HG03159 (cell line): Measurements from ENCODE around the gene JARID2.

Source experiments
- ATAC-seq: cut with Tn5 transposase; IDR thresholded peaks from one replicate; pipeline ENCODE4 v1.9.1; 2021; ENCODE audit warnings: mild to moderate bottlenecking, moderate library complexity; ENCODE audit not compliant: unreplicated experiment

The JARID2 gene

GRCh38 chr6:15513131-15513771 is 267.4 kb downstream of the JARID2 start:
- no peak for ATAC-seq

GRCh38 chr6:15513801-15514711 is 268.2 kb downstream of the JARID2 start:
- no peak for ATAC-seq

GRCh38 chr6:15515226-15515625 is 269.4 kb downstream of the JARID2 start:
- no peak for ATAC-seq

DNA sequence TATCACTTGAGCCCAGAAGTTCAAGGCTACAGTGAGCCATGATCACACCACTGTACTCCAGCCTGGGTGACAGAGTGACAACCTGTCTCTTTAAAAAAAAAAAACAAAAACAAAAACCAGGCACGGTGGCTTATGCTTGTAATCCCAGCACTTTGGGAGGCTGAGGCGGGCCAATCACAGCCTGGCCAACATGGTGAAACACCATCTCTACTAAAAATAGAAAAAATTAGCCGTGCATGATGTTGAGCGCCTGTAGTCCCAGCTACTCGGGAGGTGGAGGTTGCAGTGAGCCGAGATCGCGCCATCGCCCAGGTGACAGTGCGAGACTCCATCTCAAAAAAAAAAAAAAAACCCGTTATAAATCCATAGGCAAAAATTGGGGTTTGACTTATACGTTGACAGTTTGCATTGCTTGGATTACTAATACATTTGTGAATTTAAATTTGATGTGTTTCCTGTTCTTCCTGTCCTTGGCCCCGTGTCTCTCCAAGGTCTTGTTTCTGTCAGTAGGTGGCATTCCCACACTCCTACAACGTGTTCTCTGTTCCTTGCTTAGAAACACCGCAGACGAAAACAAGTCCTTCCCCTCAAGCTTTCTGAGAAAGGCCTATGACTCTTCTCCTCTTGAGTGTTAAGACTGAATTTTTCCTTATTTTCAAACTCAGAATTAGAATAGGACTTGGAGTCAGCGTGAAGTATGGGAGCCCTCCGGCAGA is 269.9 kb downstream of the JARID2 start:
- ATAC-seq, result no peak

DNA sequence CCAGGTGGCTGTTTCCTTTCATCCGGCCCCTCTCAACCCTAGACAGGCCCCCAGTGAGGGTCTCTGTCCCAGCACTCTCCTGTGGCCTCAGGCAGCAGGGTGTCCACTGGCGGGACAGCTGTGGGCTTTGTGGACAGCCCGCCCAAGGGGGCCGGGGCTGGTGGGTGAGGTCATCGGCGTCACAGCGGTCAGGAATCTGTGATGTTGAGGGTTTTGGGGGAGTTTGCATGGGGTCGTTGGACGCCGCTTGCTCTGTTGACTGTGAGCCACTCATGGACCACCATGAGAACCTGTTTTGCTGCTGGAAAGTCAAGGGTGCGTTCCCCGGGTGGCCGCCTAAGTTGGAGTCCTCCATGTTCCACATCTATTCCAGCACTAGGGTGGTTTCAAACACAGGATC is 270.5 kb downstream of the JARID2 start:
- no peak for ATAC-seq

DNA sequence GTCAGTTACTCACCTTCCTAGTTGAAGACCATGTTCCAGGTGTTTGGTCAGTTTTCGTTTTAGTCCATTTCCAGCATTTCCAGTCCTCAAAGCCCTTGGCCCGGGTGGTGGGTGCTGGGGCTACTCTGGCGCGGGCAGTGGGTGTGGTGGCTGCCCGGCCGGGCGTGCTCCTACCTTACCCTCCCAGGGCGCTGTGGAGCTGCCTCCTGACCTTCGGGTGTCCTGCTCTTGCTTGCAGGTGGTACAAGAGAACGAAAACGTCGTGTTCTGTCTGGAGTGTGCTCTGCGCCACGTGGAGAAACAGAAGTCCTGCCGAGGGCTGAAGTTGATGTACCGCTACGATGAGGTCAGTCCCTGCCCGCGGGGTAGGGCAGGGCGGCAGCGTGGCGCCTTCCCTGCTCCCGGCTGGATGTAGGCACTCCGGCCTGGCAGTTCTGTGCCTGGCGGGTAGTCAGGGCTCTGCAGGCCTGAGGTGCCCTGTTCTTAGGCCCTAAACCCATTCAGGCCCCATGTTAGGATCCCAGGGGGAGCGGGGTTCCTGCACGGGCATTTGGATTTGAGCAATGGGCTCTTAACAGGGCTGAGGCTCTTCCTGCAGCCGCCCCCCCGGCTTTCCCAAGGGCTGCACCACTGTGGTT is 271.2 kb downstream of the JARID2 start:
- ATAC-seq, result no peak

- no peak for ATAC-seq
Observed at GRCh38 chr6:15517600-15517999, 271.7 kb downstream of the JARID2 start.

GRCh38 chr6:15518057-15518456 is 272.2 kb downstream of the JARID2 start:
- no peak for ATAC-seq

DNA sequence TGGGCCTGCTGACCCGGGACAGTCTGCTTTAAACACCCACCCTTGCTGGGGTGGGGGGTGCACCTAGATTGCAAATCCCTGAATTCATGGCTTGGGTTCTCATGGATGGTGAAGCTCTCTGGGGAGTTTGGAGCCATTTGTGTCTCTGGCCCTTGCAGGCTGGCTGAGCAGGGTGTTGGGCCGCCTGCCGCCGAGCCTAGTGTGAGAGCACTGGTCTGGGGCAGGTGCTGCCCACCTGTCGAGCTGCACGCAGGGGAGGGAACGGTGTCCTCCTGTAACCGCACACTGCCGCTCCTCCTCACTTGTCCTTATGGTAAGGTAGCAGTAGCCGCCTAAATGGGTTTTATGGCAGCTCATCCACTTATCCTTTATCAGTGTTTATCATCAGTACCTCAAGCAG is 273.0 kb downstream of the JARID2 start:
- no peak for ATAC-seq

DNA sequence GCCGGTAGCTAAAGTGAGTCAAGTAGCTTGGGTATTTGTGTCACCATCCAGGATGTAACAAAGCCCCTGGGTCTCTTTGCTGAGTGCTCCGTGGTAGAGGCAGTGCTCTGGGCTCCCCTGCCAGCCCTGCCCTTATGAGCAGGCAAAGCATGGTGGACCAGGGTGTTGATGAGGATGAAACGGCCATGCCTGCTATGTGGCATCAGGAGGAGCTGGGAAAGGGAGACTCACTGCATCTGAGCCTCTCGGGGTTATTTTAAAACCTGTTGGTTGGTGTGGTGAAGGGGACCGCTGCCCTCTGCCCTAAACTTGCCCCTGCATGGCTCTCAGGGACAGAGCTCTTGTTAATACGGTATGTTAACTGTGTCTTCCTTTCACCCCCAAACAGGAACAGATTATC is 273.8 kb downstream of the JARID2 start:
- ATAC-seq, result no peak

- ATAC-seq, result no peak
Observed at GRCh38 chr6:15520626-15521203, 274.8 kb downstream of the JARID2 start.

DNA sequence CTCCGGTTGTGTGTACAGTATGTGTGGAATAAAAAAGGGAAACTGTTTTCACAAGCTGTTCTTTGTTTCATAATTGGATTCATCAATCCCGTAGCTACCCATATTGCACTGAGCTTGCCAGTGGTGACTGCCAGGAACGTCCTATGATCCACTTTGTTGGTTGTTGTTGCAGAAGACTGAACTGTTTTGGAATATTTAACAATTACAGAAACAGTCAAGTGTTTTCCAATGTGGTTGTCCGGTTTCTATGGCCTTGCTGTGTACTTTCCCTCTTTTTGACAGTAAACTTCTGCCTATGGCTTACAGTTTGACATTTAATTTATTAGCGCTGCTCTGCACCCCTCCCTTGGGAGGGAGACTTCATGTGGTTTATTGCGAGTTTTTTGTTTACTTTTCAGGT is 275.7 kb downstream of the JARID2 start:
- ATAC-seq, result no peak

DNA sequence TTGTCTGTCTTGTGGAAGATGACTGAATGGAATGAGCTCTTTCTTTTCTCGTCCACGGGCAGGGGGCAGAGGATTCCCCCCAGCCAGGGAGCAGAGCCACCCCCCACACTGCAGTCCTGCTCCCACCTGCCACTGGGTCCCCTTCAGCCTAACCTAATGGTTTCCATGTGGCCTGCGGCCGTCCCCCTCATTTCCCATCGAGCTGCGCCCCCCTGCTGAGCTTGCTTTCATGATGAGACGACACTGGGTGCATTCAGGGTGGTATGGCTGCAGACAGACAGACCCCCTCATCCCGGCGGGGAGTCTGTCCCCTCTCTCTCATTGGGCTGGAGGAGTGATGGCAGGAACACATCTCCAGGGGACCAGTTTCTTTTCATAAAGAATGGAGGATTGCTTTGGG is 276.2 kb downstream of the JARID2 start:
- ATAC-seq, result no peak

DNA sequence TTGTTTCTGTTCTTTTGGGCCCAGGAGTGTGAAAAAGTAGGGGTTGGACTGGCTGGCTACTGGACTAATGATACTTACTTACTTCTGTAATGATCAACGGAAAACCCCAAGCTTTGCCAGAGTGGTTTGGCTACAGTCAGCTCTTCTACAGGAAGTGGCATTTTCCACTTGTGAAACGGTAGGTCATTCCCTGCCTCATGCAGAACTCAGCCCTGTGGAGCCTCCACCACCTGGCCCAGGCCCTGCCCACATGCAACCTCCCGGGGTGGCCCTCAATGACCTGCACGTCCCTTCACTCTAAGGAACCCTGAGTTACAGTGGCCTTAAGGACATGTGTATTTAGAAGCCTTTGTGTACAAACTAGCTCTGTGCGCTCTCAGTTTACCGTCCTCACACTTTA is 276.6 kb downstream of the JARID2 start:
- ATAC-seq, result no peak

- no peak for ATAC-seq
Observed at GRCh38 chr6:15522856-15523529, 277.1 kb downstream of the JARID2 start.

DNA sequence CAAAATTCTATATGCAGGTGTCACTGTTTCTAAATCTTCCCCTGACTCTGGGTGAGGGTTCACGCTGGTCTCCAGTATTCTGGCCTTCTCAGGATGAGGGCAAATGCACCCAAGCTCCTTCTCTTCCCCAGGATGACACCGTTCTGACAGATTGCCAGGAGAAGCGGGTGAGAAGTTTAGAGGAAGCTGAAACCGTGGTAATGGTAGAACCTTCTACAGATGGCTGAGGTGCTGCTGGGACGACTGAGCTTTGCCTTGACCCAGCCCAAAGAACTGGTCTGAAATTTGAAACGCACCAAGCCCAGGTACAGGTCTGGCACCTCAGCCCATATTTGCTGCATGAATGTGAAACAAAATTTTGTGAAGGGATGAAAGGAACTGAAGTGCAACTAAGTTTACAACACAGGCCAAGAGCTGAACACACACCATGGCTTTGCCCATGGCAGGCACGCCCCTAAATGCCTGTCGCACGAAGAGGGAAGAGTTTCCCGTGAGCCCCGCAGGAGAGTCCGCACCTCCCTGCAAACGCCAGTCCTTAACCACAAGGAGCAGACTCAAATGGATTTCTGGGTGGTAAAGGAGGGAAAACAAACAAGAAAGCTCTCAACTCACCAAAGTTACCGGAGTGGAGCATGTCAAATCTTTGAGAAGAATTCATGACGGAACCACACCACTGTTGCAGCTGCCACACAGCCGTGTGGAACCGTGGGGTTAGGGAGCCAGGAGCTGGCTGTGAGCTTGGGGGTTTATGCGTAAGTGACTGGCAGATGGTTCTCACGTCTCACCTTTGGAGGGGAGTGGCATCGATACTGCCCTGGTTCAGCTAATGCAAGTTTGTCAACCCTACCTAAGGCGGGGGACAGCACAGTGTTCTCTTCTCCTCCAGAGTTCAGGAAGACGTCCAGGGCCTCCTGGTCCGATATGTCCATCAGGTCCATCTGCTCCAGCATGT is 278.1 kb downstream of the JARID2 start:
- ATAC-seq, result no peak

DNA sequence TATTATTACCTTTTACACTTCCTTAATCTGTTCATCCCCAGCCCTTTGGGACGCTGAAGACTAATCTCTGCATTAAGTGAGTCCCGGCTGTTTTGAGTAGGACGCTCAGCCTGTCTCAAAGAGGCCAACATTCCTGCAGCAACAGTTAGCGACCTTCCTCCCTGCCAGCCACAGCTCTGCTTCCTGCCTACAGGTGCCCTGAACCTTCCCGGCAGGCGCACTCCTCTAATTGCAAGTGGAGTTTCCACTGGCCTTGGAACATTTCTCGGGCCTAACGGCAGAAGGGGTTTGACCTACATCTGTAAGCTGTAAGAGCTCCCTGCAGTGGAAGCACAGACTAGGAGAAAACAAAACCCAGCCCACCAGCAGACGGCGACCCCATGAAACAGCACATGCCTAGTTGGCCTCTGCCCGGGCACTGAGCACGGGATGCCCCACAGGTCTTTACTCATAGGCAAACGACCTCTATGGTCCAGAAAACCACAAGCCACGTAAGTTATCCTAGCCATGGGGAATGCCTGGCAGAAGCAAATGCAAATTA is 279.1 kb downstream of the JARID2 start:
- no peak for ATAC-seq

DNA sequence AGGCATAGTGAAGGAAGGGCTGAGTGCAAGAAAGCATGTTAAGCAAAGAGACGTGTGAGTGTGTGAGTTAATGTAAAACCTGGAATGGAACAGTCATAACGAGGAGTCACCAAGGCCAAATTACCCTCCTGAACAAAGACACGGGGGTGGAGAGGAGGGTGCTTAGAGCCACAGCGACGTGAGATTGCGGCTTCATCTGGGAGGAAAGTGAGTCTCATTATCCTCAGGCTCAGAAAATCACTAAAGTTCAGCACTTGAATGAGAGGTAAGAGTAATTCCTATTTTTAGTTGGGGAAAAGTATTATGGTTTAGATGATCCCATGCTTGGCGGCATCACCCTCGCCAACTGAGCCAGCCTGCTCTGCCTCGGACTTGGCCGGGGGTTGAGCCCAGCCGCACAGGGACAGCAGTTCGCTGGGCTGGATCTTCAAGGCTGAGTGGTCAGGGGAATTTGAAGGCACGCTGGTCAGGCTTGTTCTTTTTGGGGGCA is 280.4 kb downstream of the JARID2 start:
- ATAC-seq, result no peak
